D721Med (cell line): ENCODE results near the gene KRT72.

Source experiments
- DNase-seq: peaks from one replicate; pipeline ENCODE4 v3.0.0; 2011; ENCODE audit warnings: low spot score; ENCODE audit not compliant: insufficient read length
- FAIRE-seq: peaks from 2 replicates; lab custom pipeline; 2011; peaks lifted over from hg19 to GRCh38; lab: Jason Lieb, UNC
- TF ChIP-seq, protein P1 (sequence below): IDR thresholded peaks from 2 replicates; pipeline ENCODE4 v1.5.1; 2012; ENCODE audit warnings: mild to moderate bottlenecking, control low read depth; ENCODE audit not compliant: insufficient read depth; ENCODE audit errors: missing control alignments

KRT72 gene

DNA sequence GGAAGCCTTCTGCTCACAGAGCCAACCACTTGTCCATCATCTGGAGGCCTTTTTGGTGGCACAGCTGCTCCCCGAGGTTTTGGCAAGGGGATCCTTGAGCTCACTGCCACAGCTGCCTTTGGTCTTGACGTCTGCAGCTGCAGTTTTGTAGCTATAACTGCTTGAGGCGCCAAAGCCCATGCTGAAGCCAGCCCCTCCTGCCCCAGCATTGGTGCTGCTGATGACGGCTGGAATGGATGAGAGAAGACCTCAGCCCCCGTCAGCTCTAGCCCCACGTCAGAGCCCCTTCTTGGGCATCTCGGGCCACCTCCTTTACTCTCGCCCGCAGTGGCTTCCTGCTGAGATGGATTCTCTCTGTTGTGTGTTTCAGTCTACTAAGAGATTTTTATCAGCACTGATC, 15.3 kb downstream of the KRT72 start:
- FAIRE-seq (no peak), DNase-seq (no peak)
- TF ChIP-seq, protein P1, sequence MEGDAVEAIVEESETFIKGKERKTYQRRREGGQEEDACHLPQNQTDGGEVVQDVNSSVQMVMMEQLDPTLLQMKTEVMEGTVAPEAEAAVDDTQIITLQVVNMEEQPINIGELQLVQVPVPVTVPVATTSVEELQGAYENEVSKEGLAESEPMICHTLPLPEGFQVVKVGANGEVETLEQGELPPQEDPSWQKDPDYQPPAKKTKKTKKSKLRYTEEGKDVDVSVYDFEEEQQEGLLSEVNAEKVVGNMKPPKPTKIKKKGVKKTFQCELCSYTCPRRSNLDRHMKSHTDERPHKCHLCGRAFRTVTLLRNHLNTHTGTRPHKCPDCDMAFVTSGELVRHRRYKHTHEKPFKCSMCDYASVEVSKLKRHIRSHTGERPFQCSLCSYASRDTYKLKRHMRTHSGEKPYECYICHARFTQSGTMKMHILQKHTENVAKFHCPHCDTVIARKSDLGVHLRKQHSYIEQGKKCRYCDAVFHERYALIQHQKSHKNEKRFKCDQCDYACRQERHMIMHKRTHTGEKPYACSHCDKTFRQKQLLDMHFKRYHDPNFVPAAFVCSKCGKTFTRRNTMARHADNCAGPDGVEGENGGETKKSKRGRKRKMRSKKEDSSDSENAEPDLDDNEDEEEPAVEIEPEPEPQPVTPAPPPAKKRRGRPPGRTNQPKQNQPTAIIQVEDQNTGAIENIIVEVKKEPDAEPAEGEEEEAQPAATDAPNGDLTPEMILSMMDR: no peak

- no peak for DNase-seq
Observed at GRCh38 chr12:52585066-52585465, 16.2 kb downstream of the KRT72 start.

DNA sequence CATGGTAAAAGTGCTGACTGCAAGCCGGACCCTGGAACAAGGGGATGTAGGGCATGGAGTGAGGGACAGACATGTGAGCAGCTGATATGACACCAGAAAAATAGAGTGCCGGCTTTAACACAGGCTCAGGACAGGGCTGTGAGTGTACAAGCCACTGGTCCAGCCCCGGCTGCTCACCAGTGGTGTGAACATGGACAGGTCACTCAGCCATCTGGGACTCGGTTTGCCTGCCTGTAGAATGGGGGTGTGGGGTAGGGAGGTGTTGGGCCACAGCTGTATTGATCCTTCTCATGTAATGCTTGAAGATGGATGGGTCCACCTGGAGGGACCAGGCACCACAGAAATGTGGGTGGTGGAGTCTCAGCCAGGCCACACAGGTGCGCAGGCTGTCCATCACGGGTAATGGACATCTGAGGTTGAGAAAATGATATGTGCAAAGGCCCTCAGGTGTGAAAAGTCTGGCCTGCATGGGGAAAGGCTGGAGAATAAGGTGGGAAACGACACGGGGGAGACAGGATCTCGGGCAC, 17.0 kb downstream of the KRT72 start:
- DNase-seq (no peak), FAIRE-seq (no peak)
- TF ChIP-seq, protein P1: no peak

More at GRCh38 chr12:52585066-52585465, 16.2 kb downstream of the KRT72 start:
- FAIRE-seq: no peak
- TF ChIP-seq, protein P1: no peak

GRCh38 chr12:52582971-52583456, 18.2 kb downstream of the KRT72 start:
- FAIRE-seq: no peak

GRCh38 chr12:52582486-52582885, 18.8 kb downstream of the KRT72 start:
- TF ChIP-seq, protein P1: no peak
- no peak for FAIRE-seq
- DNase-seq: no peak

More at GRCh38 chr12:52582971-52583456, 18.2 kb downstream of the KRT72 start:
- DNase-seq: no peak
- TF ChIP-seq, protein P1: peak; percentile 68

GRCh38 chr12:52581481-52581880, 19.8 kb downstream of the KRT72 start:
- DNase-seq (no peak), FAIRE-seq (no peak)
- TF ChIP-seq, protein P1: no peak

- TF ChIP-seq, protein P1: no peak
- FAIRE-seq (no peak), DNase-seq (no peak)
Observed at GRCh38 chr12:52581066-52581465, 20.2 kb downstream of the KRT72 start.
